HepG2 (cell line): ENCODE measurements around the gene COMMD7. TPM values are rescaled to one million over a fixed set of nuclear protein-coding genes. Genes with fewer than 3 reads are reported as not detected.

Experiments used
- AHR ChIP-seq: IDR thresholded peaks from 2 replicates; pipeline ENCODE4 v1.6.1; 2018; ENCODE audit warnings: missing genetic modification reagents, missing compliant biosample characterization
- CHCHD3 ChIP-seq: sonication (generic); formaldehyde crosslinking; IDR thresholded peaks from 2 replicates; pipeline ENCODE4 v1.8.0; 2022; ENCODE audit warnings: mild to moderate bottlenecking, missing genetic modification reagents, moderate library complexity
- DNMT3B ChIP-seq: conservative IDR thresholded peaks from 2 replicates; pipeline ENCODE4 v1.6.1; 2016; ENCODE audit warnings: missing biosample characterization, control low read depth
- FOSL2 ChIP-seq: sonication (generic); formaldehyde crosslinking; IDR thresholded peaks from 2 replicates; pipeline ENCODE4 v1.4.0; 2020; ENCODE audit warnings: missing genetic modification reagents
- FOXA3 ChIP-seq: IDR thresholded peaks from 2 replicates; pipeline ENCODE4 v1.6.1; 2016; ENCODE audit warnings: missing genetic modification reagents, missing compliant biosample characterization
- HOXA3 ChIP-seq: sonication (generic); formaldehyde crosslinking; IDR thresholded peaks from 2 replicates; pipeline ENCODE4 v1.5.0; 2020; ENCODE audit warnings: missing genetic modification reagents
- MTA1 ChIP-seq: sonication (generic); formaldehyde crosslinking; IDR thresholded peaks from 2 replicates; pipeline ENCODE4 v1.4.0; 2020; ENCODE audit warnings: missing genetic modification reagents, mild to moderate bottlenecking, borderline replicate concordance
- NAIF1 ChIP-seq: sonication (generic); formaldehyde crosslinking; IDR thresholded peaks from 2 replicates; pipeline ENCODE4 v1.5.0; 2020; ENCODE audit warnings: mild to moderate bottlenecking, missing genetic modification reagents, borderline replicate concordance
- NFRKB ChIP-seq: fragments of 450-650 bp; IDR thresholded peaks from 2 replicates; pipeline ENCODE4 v1.6.1; 2017
- RELA ChIP-seq: sonication (generic); formaldehyde crosslinking; IDR thresholded peaks from 2 replicates; pipeline ENCODE4 v1.4.0; 2020; ENCODE audit warnings: missing genetic modification reagents
- RFXANK ChIP-seq: IDR thresholded peaks from 2 replicates; pipeline ENCODE4 v1.6.1; 2016
- SP140L ChIP-seq: sonication (generic); formaldehyde crosslinking; IDR thresholded peaks from 2 replicates; pipeline ENCODE4 v1.4.0; 2020; ENCODE audit warnings: missing genetic modification reagents, borderline replicate concordance
- THYN1 ChIP-seq: sonication (generic); formaldehyde crosslinking; IDR thresholded peaks from 2 replicates; pipeline ENCODE4 v1.8.1; 2023; ENCODE audit warnings: low read depth, mild to moderate bottlenecking, moderate library complexity, missing genetic modification reagents, borderline replicate concordance
- U2AF2 ChIP-seq: fragments of 200-400 bp; formaldehyde crosslinking; IDR thresholded peaks from 2 replicates; pipeline ENCODE4 v1.6.1; 2017; ENCODE audit warnings: low read depth, mild to moderate bottlenecking, low read length
- ZNF362 ChIP-seq: sonication (generic); formaldehyde crosslinking; IDR thresholded peaks from 2 replicates; pipeline ENCODE4 v1.4.0; 2020; ENCODE audit warnings: missing genetic modification reagents, mild to moderate bottlenecking, borderline replicate concordance
- ZNF501 ChIP-seq: sonication (generic); formaldehyde crosslinking; IDR thresholded peaks from 2 replicates; pipeline ENCODE4 v1.5.1; 2020; ENCODE audit warnings: mild to moderate bottlenecking, moderate library complexity, missing genetic modification reagents
- ZNF562 ChIP-seq: sonication (generic); formaldehyde crosslinking; IDR thresholded peaks from 2 replicates; pipeline ENCODE4 v1.8.0; 2022; ENCODE audit warnings: missing genetic modification reagents, borderline replicate concordance
- ZNF589 ChIP-seq: sonication (generic); formaldehyde crosslinking; conservative IDR thresholded peaks from 2 replicates; pipeline ENCODE4 v1.8.0; 2022; ENCODE audit warnings: mild to moderate bottlenecking, moderate library complexity, missing genetic modification reagents
- ZNF607 ChIP-seq: sonication (generic); formaldehyde crosslinking; IDR thresholded peaks from 2 replicates; pipeline ENCODE4 v1.5.1; 2020; ENCODE audit warnings: missing genetic modification reagents, mild to moderate bottlenecking, borderline replicate concordance
- ZNF687 ChIP-seq: sonication (generic); formaldehyde crosslinking; IDR thresholded peaks from 2 replicates; pipeline ENCODE4 v1.5.1; 2020; ENCODE audit warnings: mild to moderate bottlenecking, missing genetic modification reagents, moderate library complexity
- ZNF709 ChIP-seq: sonication (generic); formaldehyde crosslinking; IDR thresholded peaks from 2 replicates; pipeline ENCODE4 v1.5.0; 2020; ENCODE audit warnings: mild to moderate bottlenecking, missing genetic modification reagents
- ZNF761 ChIP-seq: sonication (generic); formaldehyde crosslinking; conservative IDR thresholded peaks from 2 replicates; pipeline ENCODE4 v1.4.0; 2020; ENCODE audit warnings: mild to moderate bottlenecking, missing genetic modification reagents
- polyA plus RNA-seq, 8 experiments: library from polyadenylated mRNA; depleted of rRNA in 3 of 8; stranded (reverse) in 7 of 8; unstranded in 1 of 8; fragments of >200 nt; fragmentation: Illumina TruSeq in 4 of 8; extraction: Trizol in 4 of 8; gene quantifications; 2 replicates each; pipeline versions ENCODE4 v1.2.1 to v1.2.3, GENCODE V29; 2011 to 2016; ENCODE audit warnings: low read depth in 4 of 8, missing spikeins in 1 of 8, mixed read lengths in 1 of 8; ENCODE audit not compliant: insufficient read depth in 1 of 8
- total RNA-seq, 5 experiments: library from RNA; depleted of rRNA; stranded (reverse); fragments of >200 nt; fragmentation: Illumina TruSeq; extraction: Trizol; gene quantifications; 2 replicates each; pipeline ENCODE4 v1.2.3, GENCODE V29; 2016; ENCODE audit warnings: low read depth in 1 of 5
- TF ChIP-seq, protein P1 (sequence below): IDR thresholded peaks from 2 replicates; pipeline ENCODE4 v1.6.1; 2016; ENCODE audit warnings: missing compliant biosample characterization, missing genetic modification reagents, borderline replicate concordance
- TF ChIP-seq, protein P2 (sequence below): sonication (generic); formaldehyde crosslinking; IDR thresholded peaks from 2 replicates; pipeline ENCODE4 v1.4.0; 2020; ENCODE audit warnings: mild to moderate bottlenecking, low read depth, missing genetic modification reagents

COMMD7 gene
- total and polyA plus RNA-seq, 2 of the 13 experiments (the other 11 are each of a cell fraction or from before 2014, with no cell fraction given): 42.1 to 53.3 TPM

- TF ChIP-seq ZNF687 (CRISPR knock-in tag): peak; percentile 84
- TF ChIP-seq FOXA3 (CRISPR knock-in tag): 0 out of 2 replicates have a peak, but pooled peaks have one; percentile 34
- TF ChIP-seq ZNF761: no peak
- 0 out of 2 replicates have a peak, but pooled peaks have one; percentile 8 for TF ChIP-seq CHCHD3 (CRISPR knock-in tag)
- TF ChIP-seq THYN1 (CRISPR knock-in tag): no peak
- no peak for TF ChIP-seq DNMT3B
- 0 out of 2 replicates have a peak, but pooled peaks have one; percentile 0 for TF ChIP-seq SP140L (CRISPR knock-in tag)
- TF ChIP-seq NFRKB: no peak
- TF ChIP-seq, protein P1, sequence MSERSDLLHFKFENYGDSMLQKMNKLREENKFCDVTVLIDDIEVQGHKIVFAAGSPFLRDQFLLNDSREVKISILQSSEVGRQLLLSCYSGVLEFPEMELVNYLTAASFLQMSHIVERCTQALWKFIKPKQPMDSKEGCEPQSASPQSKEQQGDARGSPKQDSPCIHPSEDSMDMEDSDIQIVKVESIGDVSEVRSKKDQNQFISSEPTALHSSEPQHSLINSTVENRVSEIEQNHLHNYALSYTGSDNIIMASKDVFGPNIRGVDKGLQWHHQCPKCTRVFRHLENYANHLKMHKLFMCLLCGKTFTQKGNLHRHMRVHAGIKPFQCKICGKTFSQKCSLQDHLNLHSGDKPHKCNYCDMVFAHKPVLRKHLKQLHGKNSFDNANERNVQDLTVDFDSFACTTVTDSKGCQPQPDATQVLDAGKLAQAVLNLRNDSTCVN (CRISPR knock-in tag): no peak
- TF ChIP-seq AHR: peak; percentile 54; the same call in 1 of the 2 replicates
- no peak for TF ChIP-seq U2AF2
- no peak for TF ChIP-seq ZNF501 (CRISPR knock-in tag)
- TF ChIP-seq ZNF562: no peak
- TF ChIP-seq ZNF362 (CRISPR knock-in tag): no peak
- 0 out of 2 replicates have a peak, but pooled peaks have one; percentile 6 for TF ChIP-seq FOSL2
- TF ChIP-seq ZNF607 (CRISPR knock-in tag): no peak
- TF ChIP-seq NAIF1 (CRISPR knock-in tag): no peak
- TF ChIP-seq ZNF589 (CRISPR knock-in tag): no peak
- 0 out of 2 replicates have a peak, but pooled peaks have one; percentile 21 for TF ChIP-seq RELA (CRISPR knock-in tag)
- TF ChIP-seq ZNF709 (CRISPR knock-in tag): no peak
- TF ChIP-seq HOXA3 (CRISPR knock-in tag): no peak
- 0 out of 2 replicates have a peak, but pooled peaks have one; percentile 23 for TF ChIP-seq RFXANK (CRISPR knock-in tag)
- TF ChIP-seq, protein P2, sequence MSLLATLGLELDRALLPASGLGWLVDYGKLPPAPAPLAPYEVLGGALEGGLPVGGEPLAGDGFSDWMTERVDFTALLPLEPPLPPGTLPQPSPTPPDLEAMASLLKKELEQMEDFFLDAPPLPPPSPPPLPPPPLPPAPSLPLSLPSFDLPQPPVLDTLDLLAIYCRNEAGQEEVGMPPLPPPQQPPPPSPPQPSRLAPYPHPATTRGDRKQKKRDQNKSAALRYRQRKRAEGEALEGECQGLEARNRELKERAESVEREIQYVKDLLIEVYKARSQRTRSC (CRISPR knock-in tag): no peak
- TF ChIP-seq MTA1 (CRISPR knock-in tag): peak; percentile 78; the same call in 1 of the 2 replicates
These were observed 78.5 kb downstream of the COMMD7 start (continued) for GRCh38 chr20:32664678-32665159.
